ENCODE measurements around the gene FHAD1.
"Not testable (repeated sequence)": the region's sequence is repeated elsewhere in the genome, so short reads cannot be mapped to it uniquely, and the experiment has no call there.

The FHAD1 gene

GRCh38 chr1:15276691-15277446, 29.8 kb downstream of the FHAD1 start:
- no peak for DNase-seq

- DNase-seq: no peak
Measured at GRCh38 chr1:15277447-15277838, 30.4 kb downstream of the FHAD1 start.

GRCh38 chr1:15277933-15278332, 30.9 kb downstream of the FHAD1 start:
- no peak for DNase-seq

GRCh38 chr1:15279576-15280230, 32.7 kb downstream of the FHAD1 start:
- DNase-seq: no peak

- DNase-seq: no peak
Measured at GRCh38 chr1:15280416-15280815, 33.4 kb downstream of the FHAD1 start.

- peak in 1 of 14 donors; percentile 27 for DNase-seq
Measured at GRCh38 chr1:15282038-15282437, 35.0 kb downstream of the FHAD1 start.

GRCh38 chr1:15282810-15283474, 35.9 kb downstream of the FHAD1 start:
- peak in 1 of 14 donors; percentile 91 for DNase-seq

- peak in 3 of 14 donors; percentile 8 to 64 (median 55) for DNase-seq
Measured at GRCh38 chr1:15283526-15283925, 36.5 kb downstream of the FHAD1 start.

- no peak for DNase-seq
Measured at GRCh38 chr1:15286452-15286851, 39.4 kb downstream of the FHAD1 start.

- DNase-seq: no peak
Measured at GRCh38 chr1:15287035-15287979, 40.3 kb downstream of the FHAD1 start.

GRCh38 chr1:15288173-15288926, 41.3 kb downstream of the FHAD1 start:
- DNase-seq: no peak

GRCh38 chr1:15289251-15289651, 42.2 kb downstream of the FHAD1 start:
- DNase-seq: no peak

GRCh38 chr1:15290382-15290781, 43.4 kb downstream of the FHAD1 start:
- no peak for DNase-seq

- no peak for DNase-seq
Measured at GRCh38 chr1:15295696-15296095, 48.7 kb downstream of the FHAD1 start.

- DNase-seq: no peak
Measured at GRCh38 chr1:15296585-15297321, 49.7 kb downstream of the FHAD1 start.

- not testable (repeated sequence) for DNase-seq
Measured at GRCh38 chr1:15297975-15298374, 51.0 kb downstream of the FHAD1 start.

GRCh38 chr1:15299179-15299578, 52.2 kb downstream of the FHAD1 start:
- DNase-seq: no peak

GRCh38 chr1:15299806-15300205, 52.8 kb downstream of the FHAD1 start:
- no peak for DNase-seq

GRCh38 chr1:15303935-15304334, 56.9 kb downstream of the FHAD1 start:
- no peak for DNase-seq

- DNase-seq: peak in 7 of 14 donors; percentile 3 to 30 (median 20)
Measured at GRCh38 chr1:15304708-15305467, 57.9 kb downstream of the FHAD1 start.
